ENCODE results near the gene GNAS-AS1.

GNAS-AS1 gene

DNA sequence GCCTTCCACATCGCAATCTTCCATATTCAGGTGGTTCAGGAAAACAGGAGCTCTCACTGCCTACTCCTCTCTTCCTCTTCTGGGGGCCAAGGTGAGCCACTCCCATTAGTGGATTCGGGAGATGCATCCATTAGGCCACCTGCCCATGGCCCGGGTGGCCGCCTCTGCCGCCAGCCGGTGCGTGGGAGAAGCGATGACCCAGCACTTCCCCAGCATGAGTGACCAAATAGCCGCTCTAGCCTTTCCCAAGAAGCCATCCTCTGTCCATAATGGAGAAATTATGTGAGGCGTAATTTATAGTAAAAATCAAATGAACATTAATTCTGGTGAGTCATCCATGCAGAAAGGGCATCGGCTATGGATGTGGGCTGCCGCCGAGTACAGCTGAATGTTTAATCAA, 39.4 kb downstream of the GNAS-AS1 start:
- DNase-seq, result no peak

DNA sequence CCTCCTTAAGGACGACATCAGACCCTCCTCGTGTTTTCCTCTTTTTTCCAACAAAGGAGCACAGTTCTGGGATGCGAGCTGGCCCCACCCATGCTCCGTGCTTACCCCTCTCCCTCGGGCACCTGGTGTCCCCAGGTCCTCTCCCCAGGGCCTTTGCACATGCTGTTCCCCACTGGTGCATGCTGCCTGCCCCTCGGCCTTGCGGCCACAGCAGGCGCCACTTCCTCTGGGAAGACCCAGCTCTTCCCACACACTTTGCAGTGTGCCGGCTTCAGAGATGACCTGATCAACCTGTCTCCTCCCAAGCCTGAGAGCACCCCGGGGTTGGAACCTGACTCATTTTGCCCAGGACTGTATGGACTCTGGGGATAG, 39.8 kb downstream of the GNAS-AS1 start:
- DNase-seq, result no peak

DNA sequence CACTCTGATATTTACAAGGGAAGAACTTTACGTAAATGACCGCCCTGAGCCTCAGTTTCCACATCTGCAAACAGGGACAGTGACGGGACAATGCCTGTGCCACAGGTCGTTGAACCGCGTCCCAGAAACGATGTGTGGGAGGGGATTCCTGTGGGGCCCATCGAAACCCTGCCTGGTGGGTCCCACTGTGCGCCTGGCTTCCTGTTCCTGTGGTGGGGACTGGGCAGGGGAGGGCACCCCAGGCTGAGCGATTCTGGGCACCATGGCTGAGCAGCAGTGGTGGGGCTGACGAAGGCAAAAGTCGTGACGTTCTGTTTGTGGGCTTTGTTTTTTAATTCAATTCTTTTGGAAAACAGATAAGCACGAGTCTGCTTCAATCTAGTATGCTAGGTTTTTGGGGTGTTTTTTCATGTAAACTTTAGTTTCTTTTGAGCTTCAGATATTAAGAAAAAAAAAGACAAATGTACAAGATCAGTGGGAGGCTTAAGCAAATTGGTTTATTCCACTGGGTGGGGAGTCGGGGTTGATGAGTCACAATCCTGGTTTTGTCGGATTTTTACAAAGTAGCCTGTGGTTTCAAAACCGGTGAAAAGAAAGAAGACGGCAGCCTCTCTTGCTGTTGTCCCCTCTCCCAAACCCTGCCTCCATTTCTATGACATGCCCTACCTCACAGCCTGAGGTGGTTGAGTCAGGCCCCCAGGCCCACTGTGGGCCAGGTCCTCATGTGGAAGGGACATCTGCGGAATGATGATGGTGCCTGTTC, 40.4 kb downstream of the GNAS-AS1 start:
- no peak for DNase-seq

DNA sequence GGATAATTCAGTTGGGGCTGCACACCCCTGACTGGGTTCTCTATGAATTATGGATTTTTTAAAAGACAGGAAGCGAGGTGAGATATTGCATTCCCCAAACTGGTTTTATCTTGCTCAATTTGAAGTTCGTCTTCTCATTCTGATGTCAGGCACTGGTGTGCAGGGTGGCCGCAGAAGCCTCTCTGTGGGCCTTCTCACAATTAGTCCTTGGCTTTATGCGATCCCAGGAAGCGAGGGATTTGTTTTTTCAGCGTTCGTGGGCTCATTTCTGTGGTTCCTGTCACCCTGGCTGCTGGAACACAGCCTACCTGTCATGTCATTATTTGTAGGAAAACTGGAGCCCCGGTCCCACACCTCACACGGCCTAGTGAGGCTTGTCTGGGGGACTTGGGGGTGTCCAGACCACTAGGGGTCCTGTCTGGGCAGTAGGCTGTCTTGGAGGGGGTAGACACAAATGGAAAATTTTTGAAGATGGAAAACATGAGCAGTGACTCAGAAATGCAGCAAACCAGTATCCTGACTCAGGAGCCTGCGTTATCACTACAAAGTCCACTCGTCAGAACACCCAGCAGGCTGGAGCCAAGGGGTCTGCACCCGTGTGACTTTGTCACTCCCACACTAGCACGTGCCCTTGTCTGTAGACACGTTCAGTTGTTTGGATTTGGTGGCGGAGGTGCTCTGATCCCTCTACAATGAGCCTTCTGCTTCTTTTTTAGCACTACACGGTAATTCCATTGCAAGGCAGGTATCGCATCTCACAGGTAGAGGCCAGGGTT, 42.2 kb downstream of the GNAS-AS1 start:
- DNase-seq, result no peak

DNA sequence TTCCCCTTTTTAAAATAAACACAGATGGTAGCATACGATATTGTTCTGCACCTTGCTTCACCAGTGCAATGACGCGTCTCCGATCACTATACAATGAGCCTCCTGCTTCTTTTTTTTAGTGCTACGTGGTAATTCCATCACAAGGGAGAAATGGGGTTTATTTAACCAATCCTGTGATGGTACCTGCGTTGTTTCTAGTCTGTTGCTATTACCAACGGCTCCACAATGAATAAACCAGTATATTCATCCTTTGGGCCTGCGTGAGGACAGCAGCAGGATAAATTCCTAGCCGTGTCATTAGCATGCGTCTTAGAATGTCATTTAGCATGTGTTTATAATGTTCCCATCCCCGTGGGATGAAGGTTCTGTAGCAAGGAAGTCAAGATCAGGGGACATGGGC, 42.9 kb downstream of the GNAS-AS1 start:
- DNase-seq, result no peak

DNA sequence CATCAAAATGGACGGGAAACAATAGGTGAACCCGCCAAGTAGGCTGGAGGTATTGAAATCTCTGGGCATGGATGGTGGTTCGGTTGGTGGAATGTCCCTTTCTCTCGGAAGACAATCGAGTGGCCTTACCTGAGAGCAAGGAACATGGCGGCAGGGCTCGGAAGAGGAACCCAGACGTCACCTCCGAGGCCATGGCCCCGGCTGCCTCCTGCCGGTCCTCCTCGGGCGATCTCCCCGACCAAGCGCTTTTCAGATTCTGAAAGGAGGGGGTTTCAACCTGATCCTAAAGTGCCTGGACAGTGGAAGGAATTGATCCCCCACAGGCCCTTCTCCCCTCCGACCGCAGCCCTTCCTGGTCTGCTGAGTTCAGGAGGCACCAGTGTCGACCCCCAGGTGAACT, 47.2 kb downstream of the GNAS-AS1 start:
- no peak for DNase-seq

DNA sequence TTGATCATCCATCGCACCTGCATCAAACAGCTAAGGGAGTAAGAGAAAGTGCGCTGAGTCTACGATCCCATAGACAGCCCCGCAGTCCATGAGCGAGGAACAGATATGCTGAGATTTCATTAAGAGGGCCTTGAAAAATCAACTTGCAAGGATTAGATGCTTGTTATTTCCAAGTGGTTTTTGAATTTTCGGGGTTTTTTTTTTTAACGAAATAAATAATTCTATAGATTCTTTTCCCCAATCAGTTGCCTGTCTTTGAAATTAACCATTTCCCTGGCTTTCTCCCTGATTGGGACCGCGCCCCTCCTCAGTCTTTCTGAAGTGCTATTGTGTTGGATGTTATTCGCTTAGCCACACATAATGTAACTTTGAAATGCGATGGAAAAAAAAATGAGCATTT, 48.6 kb downstream of the GNAS-AS1 start:
- no peak for DNase-seq

DNA sequence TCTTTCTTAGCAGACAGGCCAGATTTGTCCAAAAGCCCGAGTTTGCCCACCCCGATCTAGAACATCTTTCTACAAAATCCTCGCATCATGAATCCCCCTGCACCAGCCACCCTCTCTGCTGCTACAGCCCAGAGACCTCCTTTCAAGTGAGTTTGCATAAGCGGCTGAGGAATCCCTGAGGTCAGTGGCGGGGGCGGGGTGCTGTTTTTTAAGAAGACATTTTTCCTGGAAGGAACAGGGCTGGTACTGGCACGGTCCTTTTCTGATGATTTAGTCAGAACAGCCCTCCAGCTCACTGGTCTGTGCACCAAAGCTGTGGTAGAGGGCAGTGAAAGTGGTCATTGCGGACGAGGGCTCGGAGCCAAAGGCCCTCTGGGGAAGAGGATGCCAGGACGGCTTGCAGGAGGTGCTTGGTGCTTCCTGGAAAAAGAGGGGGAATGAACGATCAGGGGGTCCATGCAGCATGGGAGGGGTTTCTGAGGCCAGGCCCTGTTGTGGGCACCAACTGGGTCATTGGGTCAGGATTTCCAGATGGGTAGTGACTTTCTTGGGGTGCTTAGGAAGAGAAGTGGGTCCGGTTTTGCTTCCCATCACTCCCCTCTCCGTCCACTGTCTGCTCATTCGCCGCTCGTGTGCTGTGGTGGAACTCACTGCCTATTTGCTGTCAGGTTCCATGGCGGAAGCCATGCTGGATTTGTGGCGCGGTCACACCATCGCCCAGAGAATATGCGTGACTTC, 50.4 kb downstream of the GNAS-AS1 start:
- DNase-seq, result no peak

DNA sequence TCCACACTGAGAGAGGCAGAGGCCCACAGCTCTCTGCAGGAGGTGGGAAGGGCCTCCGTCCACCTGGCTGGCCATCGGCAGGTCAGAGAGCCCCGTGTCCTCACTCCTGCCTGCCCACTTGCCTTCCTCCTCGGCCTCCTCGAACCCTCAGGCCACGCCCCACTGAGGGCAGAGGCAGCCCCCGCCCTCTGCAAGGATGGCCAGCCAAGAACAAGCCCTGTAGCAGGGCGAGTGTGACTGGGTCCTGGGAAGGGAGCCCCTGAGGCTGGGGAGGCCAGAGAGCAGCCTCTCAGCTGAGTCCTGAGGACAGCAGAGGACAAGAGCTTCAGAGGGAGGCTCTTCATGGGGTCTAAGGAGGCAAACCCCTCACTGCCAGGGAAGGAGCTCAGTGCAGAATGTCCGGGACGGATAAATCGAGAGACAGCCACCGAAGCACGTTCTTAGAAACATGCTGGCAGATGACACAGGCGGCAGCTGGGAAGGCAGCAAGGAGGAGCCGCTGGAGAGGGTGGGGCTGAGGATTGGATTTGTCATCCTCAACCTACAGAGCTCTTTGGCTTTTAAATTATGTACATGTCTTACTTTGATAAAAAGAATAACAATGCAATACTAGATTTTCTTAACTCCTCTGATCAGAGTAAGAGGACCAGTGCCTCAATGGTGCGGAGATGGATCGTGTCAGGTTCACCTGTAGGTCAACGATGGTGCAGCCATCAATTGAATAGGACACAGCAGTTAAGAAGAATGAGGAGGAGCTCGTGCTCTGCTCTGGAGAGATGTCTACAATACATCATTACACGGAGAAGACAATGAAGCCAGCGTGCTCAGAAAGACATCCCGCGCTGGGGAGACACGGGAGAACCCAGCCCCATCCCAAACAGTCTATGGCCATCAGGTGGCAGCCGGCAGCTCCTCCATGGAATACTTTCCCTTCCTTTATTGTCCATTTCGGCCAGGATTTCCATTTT, 53.0 kb downstream of the GNAS-AS1 start:
- no peak for DNase-seq

DNA sequence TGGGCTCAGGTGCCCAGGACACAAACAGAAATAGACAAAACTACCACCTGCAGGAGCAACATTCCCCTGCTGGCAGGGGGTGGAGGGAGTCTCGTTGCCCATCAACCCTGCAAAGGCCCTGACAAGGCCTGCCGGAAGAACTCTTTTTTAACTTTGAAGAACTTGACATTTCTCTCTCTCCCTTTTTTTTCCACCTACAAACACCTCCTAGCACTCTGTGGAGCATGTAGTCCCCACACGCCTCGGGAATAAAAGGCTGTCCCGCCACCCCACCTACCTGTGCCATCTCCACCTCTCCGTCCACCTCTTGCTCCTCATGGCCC, 54.8 kb downstream of the GNAS-AS1 start:
- no peak for DNase-seq

DNA sequence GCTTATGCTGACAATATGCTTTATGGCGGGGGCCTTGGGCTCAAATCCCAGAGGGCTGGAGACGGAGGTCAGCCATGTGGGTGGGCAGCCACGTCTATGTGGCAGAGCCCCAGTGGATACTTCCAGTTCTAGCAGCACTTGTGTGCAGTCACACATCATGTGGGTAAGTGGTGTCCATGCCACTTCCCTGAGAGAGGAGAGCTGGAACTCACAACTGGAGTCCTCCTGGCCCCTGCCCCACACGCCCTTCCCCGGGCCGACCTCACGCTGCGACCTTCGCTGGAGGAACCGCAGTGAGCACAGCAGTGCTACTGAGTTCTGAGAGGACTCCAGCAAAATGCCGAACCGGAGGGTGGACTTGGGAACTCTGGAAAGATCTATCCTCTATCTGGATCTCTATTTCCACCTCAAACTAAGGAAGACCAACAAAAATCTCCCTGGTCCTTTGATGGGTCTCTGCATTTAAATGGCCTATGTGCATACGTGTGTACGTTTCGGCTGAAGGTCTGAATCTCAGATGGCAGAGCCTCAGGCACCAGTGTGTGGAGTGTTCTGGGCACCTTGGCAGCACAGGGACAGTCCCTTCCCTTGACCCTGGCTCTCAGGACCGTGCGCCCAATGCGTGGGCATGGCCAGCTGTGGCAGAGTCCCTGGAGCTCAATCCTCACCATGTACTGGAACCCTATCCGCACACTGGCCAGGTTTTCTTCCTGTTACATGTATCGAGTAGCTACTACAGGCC, 55.4 kb downstream of the GNAS-AS1 start:
- DNase-seq, result no peak

DNA sequence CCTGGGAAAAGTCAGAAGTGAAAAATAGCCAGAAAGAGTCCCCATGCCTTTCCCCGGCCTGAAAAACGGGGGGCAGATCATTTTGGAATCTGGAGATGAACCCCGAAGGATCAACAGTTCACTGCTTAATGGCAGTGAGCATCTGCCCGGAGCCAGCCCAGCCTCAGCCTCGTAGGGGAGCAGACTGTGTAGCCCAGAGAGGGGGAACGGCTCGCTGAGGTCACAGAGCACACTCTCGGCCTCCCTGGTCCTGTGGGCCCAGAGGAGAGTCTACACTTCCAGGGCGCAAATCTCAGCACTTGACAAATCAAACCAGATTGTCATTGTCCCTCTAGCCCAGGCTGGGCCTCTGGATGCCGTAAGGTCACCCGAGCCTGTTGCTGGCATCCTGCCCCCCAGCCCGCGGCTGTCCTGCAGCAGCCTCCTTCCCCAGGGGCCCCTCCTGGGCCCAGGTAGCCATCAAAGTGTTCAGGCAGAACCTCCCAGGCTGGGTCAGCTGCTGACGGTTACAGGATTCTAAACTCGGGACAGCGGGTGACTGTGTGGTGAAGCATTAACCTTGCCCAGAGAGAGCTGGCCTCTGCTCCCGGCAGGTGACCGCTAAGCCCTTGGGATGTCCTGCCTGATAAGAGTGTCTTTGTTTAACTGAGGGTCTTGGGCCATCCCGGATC, 56.1 kb downstream of the GNAS-AS1 start:
- DNase-seq, result no peak

DNA sequence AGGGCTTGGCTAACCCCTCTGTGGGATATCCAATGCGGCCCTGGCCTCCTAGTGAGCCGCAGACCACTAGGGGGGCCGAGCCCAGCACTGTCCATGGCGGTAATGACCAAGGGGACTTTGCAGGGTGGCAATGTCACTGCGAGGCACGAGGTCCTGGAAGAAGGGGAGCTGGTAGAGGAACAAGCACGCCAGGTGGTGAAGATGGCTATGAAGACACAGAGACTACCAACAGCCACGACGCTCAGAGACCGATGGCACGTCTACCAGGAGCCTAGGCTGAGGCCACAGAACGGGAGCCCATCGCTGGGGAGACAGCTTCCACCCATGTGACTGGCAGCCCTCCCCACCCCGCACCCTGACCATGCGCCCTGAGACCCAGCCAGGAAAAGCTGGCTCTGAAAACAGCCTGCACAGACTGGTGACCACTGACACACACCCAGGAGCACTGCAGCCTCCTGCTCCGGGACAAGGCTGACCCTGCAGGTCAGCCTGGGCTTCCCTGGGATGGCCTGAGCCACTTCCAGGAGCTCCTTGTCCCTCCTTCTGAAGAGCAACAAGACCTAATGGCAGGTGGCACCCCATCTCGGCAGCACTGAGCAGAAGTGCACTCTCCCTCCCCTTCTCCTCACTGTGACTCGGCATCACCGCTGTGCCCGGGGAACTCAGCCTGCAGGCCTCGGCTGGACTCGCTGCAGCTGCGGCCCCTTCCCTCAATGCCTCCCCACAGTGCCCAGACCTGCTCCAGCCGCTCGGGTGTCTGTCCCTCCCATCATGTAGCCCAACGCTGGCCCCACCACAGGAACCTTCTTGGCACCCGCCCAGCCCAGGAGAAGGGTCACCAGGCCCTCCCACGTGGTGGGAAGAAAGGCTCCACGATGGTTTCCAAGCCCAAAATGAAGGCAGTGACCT, 56.9 kb downstream of the GNAS-AS1 start:
- no peak for DNase-seq

DNA sequence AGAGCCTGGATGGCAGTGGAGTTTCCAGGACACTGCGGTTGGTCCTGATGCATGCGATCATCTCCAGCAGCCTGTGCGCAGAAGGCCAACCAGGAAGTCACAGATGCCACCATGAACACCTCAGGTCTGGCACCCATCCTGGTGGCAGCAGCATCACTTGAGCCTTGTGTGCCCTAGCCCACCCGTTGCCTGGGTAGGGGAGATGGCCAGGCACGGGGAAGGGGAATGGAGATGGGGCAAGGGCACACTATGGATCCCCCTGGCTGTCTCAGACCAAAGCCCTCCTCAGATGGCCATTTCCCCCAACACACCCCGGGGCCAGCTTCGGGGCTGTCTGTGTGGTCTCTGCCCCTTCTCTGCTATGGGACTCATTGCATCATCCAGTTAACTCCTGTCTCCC, 58.3 kb downstream of the GNAS-AS1 start:
- no peak for DNase-seq

DNA sequence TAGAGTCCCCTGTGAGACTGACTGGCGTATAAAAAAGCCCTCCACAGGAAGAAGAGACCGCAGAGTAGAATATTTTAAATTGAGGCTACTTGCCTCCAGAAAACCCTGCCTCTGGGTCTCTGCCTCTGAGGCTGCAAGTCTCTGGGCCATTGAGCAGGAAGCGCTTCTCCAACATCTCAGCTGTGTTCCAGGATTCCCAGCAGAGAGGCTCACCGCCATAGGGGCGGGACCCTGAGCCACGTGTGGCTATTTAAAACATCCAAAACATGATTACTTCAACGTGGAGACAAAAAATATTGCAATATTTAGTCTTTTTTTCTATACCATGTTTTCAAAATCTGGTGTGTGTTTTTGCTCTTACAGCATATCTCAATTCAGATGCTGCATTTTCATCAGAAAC, 59.4 kb downstream of the GNAS-AS1 start:
- DNase-seq, result no peak

DNA sequence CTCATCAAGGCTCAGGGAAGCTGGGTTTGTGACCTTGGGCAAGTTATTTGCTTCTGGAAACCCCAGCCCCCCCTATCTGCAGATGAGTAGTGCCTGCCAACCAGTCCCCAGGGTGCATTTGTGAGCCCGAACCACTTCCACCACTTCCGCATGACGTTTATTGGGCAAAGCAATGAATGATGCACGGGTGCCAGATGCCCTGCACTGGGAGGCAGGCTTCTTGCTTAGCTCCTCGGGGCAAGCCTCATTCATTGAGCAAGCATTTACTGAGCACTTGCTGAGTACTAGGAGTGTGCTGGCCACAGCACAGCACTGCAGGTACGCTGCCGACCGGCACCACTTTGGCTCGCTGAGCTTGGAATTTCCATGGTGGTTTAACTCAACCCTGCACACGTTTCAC, 60.2 kb downstream of the GNAS-AS1 start:
- no peak for DNase-seq

DNA sequence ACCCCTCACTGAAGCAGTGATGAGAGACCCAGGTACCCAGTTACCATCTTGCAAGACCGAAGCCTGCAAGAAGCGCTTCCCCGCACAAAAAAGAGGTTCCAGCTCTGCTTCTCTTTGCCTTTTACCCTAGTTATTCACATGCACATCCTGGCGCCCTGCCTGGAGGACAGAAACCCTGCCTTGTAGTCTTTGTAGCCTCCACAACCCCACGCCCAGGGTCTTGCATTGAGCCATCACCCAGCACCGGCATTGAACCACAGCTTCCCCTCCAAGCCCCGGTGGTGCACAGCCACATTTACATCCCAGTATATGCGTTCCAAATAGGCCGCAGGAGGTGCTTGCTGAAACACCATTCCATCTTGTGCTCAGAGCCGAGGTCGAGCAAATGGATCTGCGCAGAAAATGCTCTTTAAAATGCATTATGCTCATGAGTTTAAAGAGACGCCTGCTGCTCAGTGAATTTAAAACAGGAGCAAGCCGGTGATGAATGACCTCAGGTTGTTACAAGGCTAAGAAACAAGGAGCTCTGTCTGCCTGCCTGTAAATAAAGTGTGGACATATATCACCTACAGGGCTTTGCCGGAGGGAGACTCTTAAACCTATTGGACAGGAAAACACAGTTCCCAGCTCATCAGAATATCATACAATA, 61.7 kb downstream of the GNAS-AS1 start:
- no peak for DNase-seq
